Activated CD8-positive, alpha-beta memory T cell treated with anti-CD3 and anti-CD28 coated beads, Interleukin-2, amount 50 U/mL, for 4 hours (primary cell): ENCODE data around the gene MRPL3.
A peak's percentile ranks its signal among the peaks of the same experiment; 100 is the strongest.

Experiments used
- DNase-seq: peaks from one replicate; pipeline ENCODE4 v3.0.0-alpha.2; 2020

MRPL3 gene

GRCh38 chr3:131502530-131503319, at the start of gene MRPL3:
Gene MRPL3, minus strand, starts transcription at chr3:131502971. Its CDS starts 150 bp downstream, at chr3:131502821.
- peak; percentile 82 for DNase-seq

DNA sequence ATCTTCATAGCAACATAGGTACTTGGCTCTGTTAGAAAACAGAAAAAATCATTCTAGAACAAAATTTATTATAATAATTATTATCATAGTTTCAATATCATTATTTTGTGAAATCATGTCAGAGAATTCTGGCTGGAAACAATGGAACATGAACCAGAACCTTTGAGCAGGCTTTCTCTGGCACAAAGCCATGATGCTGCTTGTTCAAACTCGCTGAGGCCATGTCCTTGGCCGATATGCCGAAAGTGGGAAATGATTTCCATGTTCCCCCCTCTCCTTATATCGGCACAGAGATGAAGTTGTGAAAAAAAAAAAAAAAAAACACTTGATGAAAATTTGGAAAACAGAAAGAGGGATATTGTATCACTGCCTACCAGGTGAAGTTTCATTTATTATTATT, 49.0 kb upstream of the MRPL3 start:
- DNase-seq: no peak

DNA sequence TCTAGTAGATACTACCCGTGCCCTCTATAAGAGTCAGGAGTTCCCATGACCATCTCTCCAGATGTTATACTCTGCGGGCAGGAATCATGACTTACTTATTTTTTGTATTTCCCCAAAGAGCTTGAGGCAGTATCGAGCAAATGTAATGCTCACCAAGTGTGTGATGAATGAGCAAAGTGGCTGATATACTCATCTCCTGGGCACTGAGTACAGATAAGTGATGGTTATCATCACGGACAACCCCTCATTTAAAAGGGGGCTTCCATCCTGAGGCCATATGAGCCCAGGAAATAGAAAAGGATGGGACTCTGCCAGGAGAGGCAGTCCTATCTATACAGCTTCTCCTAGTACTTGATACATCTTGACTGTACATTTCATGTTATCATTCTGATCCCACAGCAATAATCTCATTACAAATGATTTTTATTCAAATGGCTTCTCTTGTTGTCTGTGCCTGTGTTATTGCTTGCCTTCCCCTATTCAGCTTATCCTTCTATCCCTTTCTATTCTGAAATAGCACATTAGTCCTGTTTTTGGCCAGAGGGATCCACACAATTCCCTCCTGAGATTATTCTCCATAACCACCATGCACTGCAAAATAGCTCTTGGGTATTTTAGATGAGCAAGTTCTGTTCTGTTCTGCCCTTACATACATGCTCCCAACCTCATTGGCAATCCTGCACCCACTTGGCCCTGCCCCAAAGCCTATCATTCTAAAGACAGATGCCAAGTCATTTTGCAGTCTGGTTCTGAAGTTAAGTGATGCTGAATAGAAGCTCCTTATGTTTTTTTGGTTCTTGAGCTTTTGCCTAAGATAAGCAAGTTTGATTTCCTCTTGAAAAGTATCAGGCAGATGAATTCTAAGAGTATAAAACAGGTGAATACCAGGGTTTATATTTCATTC, 48.0 kb upstream of the MRPL3 start:
- no peak for DNase-seq

- DNase-seq: no peak
Measured at GRCh38 chr3:131549340-131549739, 46.6 kb upstream of the MRPL3 start.

GRCh38 chr3:131547585-131547984, 44.8 kb upstream of the MRPL3 start:
- DNase-seq: no peak

DNA sequence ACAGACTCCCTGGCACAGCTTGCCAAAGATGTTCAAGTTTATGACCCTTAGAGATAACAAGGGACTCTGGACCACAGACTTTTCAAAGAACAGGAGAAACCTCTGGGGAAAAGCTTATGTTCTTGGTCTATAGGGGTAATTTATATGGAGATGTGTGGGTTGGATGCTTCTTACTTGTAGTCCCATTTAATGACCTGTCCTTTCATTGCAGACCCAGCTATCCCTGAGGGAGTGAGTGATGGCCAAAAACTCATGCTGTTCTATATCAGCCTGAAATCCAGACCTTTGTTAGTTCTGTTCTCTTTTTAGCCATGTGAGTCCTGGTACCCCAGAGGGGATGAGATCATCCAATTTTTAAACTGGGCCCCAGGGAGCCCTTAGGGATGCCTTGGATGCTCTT, 43.7 kb upstream of the MRPL3 start:
- DNase-seq: no peak

- no peak for DNase-seq
Measured at GRCh38 chr3:131544557-131544956, 41.8 kb upstream of the MRPL3 start.

DNA sequence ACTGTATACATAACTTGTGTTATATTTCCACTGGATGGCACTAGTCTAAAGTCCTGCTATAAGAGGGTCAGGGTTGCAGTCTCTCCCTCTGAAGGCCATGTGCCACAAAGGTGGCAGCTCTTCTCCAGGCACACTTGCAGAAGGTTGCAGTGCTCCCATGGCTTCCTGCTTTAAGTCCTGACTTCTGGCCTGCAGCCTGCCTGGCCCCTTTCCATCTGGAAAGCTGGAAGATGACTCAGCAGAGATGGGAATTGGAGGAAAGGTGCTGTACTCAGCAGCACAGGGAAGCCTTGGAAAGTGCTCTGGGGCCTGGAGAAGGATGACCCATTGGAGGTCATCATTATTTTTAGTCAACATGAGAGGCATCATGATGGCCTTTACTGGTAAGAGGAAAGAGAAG, 40.9 kb upstream of the MRPL3 start:
- DNase-seq: no peak

GRCh38 chr3:131541288-131541687, 38.5 kb upstream of the MRPL3 start:
- DNase-seq: no peak

DNA sequence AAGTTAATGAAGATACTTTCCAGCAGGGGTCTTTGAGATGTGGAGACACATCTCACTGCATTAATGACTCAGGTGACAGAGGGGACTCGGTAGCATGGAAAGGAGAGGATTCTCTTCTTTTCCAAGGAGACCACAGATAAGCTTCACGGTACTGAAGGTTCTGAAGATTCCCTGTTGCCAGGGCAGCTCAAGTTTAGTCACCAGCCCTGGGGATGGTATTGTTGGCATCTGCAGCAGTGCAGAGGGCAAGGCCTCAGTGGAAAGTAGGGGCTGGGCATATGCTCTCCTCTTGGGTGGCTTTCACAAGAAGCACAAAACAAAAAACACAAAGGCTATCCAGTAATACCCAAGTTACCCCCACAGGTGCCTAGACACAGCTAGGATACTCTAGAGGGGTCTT, 38.0 kb upstream of the MRPL3 start:
- DNase-seq: no peak

DNA sequence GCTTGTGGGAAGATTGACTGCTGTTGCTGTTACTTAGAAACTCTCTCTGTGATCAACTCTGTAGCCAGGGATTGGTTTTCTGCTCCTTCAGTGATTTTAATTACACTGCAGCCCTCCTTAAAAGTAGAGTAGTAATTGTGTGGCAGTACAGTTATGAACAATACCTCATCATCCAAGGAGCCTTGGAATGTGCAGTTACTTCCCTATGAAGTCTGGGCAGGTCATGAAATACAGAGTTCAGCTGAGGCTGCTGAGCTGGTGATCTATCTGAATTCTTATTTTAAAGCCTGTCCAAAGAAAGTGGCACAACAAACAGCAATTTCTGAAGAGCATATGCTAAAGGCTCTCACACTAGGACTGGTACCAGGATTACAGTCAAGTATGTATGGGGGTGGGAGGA, 37.4 kb upstream of the MRPL3 start:
- DNase-seq: no peak

GRCh38 chr3:131538968-131539367, 36.2 kb upstream of the MRPL3 start:
- no peak for DNase-seq

DNA sequence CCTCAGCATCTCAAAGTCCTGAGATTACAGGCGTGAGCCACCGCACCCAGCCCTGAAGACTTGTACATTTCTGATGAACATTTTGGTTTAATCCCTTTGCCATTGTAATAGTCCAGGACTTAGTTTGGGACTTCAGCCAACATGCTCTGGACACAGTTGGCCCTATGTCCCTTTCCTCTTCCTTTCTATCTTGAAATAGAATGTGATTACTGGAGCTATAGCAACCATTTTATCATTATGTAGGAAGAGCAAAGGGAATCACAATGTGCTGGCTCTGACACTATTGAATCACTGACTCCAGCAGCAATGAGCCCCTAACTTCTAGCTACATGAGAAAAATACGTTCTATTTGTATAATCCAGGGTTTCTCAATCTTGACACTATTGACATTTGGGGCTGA, 34.8 kb upstream of the MRPL3 start:
- DNase-seq: no peak

DNA sequence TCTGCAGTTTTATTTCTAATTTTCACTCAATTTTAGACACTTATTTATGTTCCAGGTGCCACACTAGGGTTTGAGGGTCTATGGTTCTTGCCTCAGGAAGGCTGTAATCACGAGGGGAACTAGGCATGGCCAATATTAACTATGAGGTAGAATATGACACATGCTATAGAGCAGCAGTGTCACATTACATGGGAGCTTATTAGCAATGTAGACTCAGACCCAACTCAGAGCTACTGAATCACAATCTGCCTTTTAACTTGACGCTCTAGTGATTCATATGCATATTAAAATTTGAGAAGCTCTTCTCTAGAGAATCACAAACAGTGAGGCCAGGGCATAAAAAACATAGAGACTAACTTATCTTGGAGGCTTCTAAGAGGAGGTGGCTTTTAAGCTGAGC, 32.8 kb upstream of the MRPL3 start:
- no peak for DNase-seq

GRCh38 chr3:131535131-131535530, 32.4 kb upstream of the MRPL3 start:
- no peak for DNase-seq

GRCh38 chr3:131532645-131533044, 29.9 kb upstream of the MRPL3 start:
- DNase-seq: no peak

GRCh38 chr3:131530843-131531242, 28.1 kb upstream of the MRPL3 start:
- no peak for DNase-seq

- DNase-seq: no peak
Measured at GRCh38 chr3:131530388-131530787, 27.6 kb upstream of the MRPL3 start.

DNA sequence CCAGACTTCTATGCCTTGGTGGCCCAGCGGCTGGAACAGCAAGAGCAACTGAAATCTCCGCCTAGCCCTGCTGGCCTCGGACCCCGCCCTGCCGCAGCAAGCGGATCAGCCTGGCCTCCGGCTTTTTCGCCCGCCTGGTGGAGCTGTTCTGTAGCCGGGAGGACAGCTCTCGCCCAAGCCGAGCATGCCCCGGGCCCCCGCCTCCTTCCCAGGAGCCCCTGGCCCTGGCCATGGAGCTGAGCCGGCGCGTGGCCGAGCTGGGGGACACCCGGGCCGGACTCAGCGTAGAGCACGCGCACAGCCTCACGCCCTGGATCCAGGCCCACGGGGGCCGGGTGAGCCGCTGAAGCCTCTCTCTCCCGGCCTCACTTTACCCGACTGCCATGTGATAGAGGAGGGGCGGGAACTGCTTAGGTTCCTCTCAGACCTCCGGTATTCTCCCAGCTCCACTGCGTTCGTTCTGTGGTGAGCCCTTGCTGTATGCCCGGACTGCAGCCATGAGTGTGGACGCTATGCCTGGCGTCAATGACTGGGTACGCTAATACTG, 24.1 kb upstream of the MRPL3 start:
- DNase-seq: no peak

DNA sequence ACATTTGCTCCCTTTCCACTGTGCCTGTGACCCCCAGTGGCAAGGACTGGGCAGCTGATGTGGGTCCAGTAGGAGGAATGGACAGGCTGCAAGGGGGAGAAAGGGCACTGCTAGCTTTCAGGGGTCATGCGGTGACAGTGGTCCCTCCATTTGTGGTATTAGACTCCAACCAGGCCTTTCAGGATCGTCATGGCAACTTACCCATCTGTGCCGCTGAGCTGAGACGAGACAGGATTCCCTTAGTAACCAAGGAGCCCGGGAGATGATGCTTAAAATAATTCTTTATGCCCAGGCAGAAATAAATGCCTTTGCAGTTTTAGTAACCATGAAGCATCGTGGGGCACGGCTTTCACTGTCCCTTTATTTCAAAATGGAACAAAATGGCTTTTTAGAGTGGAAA, 15.9 kb upstream of the MRPL3 start:
- DNase-seq: no peak

- no peak for DNase-seq
Measured at GRCh38 chr3:131505421-131505820, 2.6 kb upstream of the MRPL3 start.

GRCh38 chr3:131503320-131503635, 507 bp upstream of the MRPL3 start:
- DNase-seq: no peak

- no peak for DNase-seq
Measured at GRCh38 chr3:131501949-131502348, 822 bp downstream of the MRPL3 start.

- DNase-seq: no peak
Measured at GRCh38 chr3:131494706-131495105, 8.1 kb downstream of the MRPL3 start.
